ENCODE measurements around the gene PPP5C.
"Not testable (repeated sequence)": the region's sequence is repeated elsewhere in the genome, so short reads cannot be mapped to it uniquely, and the experiment has no call there.

The PPP5C gene

DNA sequence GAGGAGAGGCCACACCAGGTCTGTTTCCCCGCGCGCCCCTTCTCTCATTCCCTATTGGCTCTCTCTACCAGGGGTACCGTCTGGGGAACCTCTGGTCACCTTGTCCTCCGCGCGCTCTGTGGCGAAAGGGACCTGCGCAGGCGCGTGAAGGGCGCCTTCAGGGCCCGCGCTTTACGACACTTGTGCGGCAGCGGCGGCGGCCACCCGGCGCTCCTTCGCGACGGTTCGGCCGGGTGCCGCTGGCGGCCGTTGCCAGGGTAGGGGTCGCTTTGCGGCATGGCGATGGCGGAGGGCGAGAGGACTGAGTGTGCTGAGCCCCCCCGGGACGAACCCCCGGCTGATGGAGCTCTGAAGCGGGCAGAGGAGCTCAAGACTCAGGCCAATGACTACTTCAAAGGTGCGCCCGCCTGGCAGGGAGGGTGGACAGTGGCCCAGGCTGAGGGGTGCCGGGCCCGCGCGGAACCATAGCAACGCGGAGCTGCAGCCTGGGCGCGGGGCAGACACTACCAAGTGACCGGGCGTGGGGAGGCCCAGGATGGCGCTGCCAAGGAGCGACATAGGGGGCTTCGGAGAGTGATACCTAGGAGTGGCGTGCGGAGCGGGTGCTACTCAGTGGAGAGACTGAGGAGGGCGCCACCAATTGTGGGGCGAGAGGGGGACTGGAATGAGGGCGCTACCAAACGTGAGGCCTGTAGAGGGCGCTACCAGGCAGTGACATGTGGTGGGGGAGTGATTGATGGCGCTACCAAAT is at the start of gene PPP5C:
PPP5C (plus strand) TSS at position 267 of the 751 bp plus-strand sequence; CDS start at position 277, 10 bp downstream.
- peak; percentile 92 to 97 for DNase-seq

GRCh38 chr19:46297700-46298478 is 49.0 kb upstream of the PPP5C start:
- no peak for DNase-seq

- DNase-seq: no peak
These were observed 48.3 kb upstream of the PPP5C start for GRCh38 chr19:46298479-46299003.

DNA sequence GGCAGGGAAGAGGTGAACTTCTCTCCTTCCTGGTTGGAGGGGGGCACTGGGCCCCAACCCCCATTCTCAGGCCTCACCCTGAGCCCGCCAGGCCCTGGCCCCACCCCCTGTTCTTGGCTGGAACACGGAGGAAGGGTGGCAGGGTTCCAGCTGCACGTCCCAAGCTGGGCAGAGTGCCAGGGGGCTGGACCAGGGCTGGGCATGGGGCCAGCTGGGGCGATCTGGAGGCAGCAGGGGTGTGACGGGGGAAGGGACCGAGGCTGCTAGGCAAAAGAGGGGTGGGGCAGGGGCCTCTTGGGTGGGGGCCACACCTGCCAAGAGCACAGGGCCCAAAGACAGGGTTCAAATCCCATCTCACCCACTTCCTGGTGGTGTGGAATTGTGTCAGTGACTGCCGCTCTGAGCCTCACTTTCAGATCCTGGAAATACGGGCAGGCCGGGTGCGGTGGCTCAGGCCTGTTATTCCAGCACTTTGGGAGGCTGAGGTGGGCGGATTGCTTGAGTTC is 47.8 kb upstream of the PPP5C start:
- DNase-seq: peak in 1 of 2 experiments; percentile 33

DNA sequence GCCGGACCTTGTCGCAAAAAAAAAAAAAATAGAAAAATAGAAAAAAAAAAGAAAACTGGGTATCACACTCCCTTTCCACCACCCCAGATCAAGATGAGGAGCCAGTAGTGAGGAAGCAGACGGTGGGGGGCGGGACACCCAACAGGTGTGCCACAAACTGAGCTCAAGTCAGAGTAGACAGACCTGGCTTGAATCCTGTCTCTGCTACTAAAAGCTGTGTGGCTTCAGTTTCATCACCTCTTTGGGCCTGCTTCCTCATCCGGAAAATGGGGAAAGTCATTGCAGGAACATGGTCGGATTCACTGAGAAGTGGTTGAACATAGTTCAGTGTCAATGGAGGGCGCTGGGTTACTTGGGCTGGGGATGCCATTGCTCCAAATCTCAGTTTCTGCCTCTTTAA is 47.2 kb upstream of the PPP5C start:
- no peak for DNase-seq

DNA sequence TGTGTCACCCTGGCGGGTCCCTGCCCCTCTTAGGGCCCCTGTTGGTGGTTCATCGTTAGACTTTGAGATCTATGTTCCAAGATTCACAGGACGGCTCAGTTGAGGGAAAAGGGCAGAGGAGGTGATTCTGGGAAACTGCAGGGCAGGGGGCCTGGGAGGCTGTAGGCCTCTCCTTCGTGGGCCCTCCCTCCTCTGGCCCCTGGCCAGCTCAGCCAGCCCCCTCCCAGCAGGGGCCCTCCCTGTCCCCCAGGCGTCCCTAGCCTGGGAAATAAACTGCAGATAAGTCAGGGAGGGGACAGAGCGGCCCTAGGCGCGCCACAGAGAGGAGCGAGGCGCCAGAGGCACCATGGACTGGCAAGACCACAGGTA is 43.6 kb upstream of the PPP5C start:
- no peak for DNase-seq

DNA sequence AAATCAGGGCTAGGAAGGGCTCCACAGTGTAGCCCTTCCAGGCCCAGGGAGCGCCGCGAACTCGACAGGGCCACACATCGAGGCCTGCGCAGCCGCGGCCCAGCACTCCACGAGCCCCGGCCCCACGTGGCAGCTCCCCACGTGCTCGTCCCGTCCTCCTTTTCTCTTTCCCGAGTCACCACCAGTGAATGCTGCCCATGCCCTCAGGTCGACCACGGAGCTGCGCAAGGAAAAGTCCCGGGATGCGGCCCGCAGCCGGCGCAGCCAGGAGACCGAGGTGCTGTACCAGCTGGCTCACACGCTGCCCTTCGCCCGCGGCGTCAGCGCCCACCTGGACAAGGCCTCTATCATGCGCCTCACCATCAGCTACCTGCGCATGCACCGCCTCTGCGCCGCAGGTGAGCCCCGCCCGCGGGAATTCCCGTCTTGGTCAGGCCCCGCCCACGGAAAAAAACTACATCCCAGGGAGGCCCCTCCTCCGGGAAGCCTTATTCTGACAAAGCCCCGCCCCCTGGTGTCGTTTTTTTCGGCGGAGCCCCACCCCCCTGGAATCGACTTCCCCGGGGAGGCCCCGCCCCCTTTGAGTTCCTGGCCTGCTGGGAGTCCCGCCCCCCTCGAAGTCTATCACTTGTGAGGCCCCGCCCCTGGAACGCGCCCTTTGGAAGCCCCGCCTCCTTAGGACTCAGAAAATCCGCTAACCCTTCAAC is 43.0 kb upstream of the PPP5C start:
- DNase-seq: peak in 1 of 2 experiments; percentile 23

DNA sequence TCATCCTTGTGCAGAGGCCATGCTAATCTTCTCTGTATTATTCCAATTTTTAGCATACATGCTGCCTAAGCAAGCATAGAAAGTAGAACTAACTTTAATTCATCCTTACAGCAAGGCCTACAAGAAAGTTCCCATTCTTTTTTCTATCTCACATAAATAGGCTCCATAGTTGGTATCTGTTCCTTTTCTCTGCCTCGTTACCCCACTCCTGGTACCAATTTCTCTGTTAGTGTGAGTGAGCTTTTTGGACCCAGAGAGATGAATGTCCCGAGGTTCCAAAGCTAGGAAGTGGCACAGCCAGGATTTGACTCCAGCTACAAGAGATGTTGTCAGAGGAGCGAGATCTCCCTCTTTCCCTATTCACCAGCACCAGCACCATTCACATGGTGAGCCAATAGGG is 40.4 kb upstream of the PPP5C start:
- DNase-seq: no peak

GRCh38 chr19:46308510-46308909 is 38.4 kb upstream of the PPP5C start:
- no peak for DNase-seq

DNA sequence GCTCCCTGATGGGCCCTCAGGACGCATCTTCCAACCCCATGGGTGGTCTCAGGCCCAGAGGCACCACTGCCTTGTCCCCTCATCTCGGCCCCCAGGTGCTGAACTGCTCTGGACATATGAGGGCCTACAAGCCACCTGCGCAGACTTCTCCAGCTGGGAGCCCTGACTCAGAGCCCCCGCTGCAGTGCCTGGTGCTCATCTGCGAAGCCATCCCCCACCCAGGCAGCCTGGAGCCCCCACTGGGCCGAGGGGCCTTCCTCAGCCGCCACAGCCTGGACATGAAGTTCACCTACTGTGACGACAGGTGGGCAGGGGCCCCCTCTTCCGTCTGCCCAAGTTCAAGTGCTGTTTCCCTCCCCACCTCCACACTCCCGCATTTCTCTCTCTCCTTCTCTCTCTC is 37.8 kb upstream of the PPP5C start:
- DNase-seq: no peak

GRCh38 chr19:46311444-46311843 is 35.4 kb upstream of the PPP5C start:
- no peak for DNase-seq

DNA sequence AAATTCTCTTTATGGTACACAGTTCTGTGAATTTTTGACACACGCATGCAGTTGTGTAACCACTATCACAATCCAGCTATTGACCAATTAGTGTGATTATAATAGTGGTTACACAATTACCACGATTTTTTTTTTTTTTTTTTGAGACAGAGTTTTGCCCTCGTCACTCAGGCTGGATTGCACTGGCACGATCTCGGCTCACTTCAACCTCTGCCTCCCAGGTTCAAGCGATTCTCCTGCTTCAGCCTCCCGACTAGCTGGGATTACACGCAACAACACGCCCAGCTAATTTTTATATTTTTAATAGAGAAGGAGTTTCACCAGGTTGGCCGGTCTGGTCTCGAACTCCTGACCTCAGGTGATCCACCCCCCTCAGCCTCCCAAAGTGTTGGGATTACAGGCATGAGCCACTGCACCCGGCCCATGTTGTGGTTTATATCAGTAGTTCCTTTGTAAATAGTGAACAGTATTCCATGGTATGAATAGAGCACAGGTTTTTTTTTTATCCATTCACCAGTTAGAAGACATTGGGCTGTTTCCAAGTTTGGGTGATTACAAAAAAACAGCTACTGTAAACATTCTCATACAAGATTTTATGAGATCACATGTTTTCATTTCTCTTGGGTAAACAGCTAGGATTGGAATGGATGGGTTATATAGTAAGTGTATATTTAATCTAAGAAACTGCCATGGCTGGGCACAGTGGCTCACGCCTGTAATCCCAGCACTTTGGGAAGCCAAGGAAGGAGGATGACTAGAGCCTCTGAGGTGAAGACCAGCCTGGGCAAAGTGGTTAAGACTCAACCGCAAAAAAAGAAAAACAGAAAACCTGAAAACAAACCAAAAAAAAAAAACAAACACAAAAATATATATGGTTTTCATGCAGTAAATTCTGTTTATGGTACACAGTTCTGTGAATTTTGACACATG is 33.1 kb upstream of the PPP5C start:
- DNase-seq: not testable (repeated sequence)

GRCh38 chr19:46317339-46317738 is 29.5 kb upstream of the PPP5C start:
- no peak for DNase-seq

DNA sequence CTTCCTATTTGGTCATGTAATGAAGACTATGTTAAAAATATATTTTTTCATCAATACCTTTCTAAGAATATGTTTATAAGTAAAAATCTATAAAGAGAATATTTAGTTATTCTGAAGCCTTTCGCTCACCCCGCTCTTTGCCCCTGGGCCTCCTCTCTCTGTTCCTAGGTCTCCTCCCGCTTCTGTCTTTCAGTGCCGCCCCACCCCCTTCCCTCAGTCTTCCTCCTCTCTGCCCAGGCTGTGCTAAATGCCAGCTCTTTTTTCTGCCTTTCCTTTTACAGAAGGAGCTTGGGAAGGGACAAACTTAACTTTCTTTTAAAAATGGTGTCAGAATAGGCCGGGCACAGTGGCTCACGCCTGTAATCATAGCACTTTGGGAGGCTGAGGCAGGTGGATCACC is 27.3 kb upstream of the PPP5C start:
- DNase-seq: no peak

DNA sequence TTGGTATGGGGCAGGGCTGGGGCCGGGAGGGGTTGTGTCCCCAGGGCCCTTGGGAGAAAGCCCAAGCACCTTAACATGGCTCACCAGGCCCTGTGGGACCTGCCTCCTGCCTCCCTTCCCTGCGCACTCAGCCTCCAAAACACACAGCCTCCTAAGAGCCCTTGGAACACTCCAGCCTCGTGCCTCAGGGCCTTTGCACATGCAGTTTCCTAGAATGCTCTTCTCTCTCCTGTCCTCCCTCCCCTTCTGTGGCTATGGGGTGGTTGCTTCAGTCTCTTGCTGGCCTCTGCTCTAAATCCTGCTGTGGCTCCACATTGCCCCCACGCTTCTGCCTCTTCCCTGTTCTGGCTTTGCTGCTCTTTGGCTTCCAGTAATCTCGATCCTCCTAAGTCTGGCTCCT is 26.3 kb upstream of the PPP5C start:
- DNase-seq: no peak

- no peak for DNase-seq
These were observed 25.2 kb upstream of the PPP5C start for GRCh38 chr19:46321653-46322052.

GRCh38 chr19:46323227-46323626 is 23.7 kb upstream of the PPP5C start:
- DNase-seq: not testable (repeated sequence)

- DNase-seq: no peak
These were observed 22.6 kb upstream of the PPP5C start for GRCh38 chr19:46324277-46324676.

- no peak for DNase-seq
These were observed 20.3 kb upstream of the PPP5C start for GRCh38 chr19:46326608-46327007.

- no peak for DNase-seq
These were observed 18.8 kb upstream of the PPP5C start for GRCh38 chr19:46328079-46328478.

GRCh38 chr19:46330319-46330918 is 16.5 kb upstream of the PPP5C start:
- no peak for DNase-seq

GRCh38 chr19:46337487-46337886 is 9.4 kb upstream of the PPP5C start:
- no peak for DNase-seq
